Tibial nerve (tissue), 3 donors: ENCODE data around the gene ZNF770.

Experiments used
- CTCF ChIP-seq, 5 experiments: fragments of 200-600 bp in 3 of 5; fragments of 450-650 bp in 2 of 5; sonication (generic) in 3 of 5; IDR thresholded peaks; one replicate each; pipeline ENCODE4 v1.5.1; 2016 to 2019; ENCODE audit warnings: antibody characterized with exemption in 5 of 5, mild to moderate bottlenecking in 3 of 5, moderate library complexity in 2 of 5
- POLR2A ChIP-seq, 2 donors: fragments of 450-650 bp; IDR thresholded peaks; one replicate each; pipeline ENCODE4 v1.6.1; 2017; ENCODE audit warnings: antibody characterized with exemption in 2 of 2, mild to moderate bottlenecking in 2 of 2, moderate library complexity in 2 of 2

- TF ChIP-seq CTCF (IDR thresholded peaks at IDR 0.05): no peak
- TF ChIP-seq POLR2A (IDR thresholded peaks at IDR 0.05): no peak
These were observed 40.3 kb upstream of the ZNF770 start for GRCh38 chr15:35028235-35028984.
